WTC11 (cell line): ENCODE data around the gene FHIP1A. TPM values are rescaled to one million over a fixed set of nuclear protein-coding genes. Genes with fewer than 3 reads are reported as not detected.

ENCODE experiments used
- ATAC-seq: fragments of 200-7000 bp; cut with Tn5 transposase; 2 replicates; pipeline ENCODE4 v1.10.0; 2021; ENCODE audit warnings: mild to moderate bottlenecking, moderate library complexity
- CTCF ChIA-PET: fragments of 300-600 bp; sonication (Branson Sonifier 250); formaldehyde crosslinking; loops from one replicate; lab custom pipeline; 2021; ENCODE audit warnings: antibody characterized with exemption; lab: Charles Lee
- POLR2A ChIA-PET: fragments of 350-600 bp; sonication (Branson Sonifier 250); formaldehyde crosslinking; loops from one replicate; lab custom pipeline; 2021; ENCODE audit warnings: antibody characterized with exemption; lab: Charles Lee
- DNase-seq: peaks from one replicate; pipeline ENCODE4 v3.0.0; 2021; ENCODE audit warnings: low spot score
- H3K27ac Mint-ChIP-seq: 2 replicates; pipeline ENCODE4 v1.8.0; 2021; ENCODE audit warnings: mixed read lengths
- H3K27me3 Mint-ChIP-seq: 2 replicates; pipeline ENCODE4 v1.8.0; 2021; ENCODE audit warnings: low read depth, mild to moderate bottlenecking, moderate library complexity, mixed read lengths
- H3K36me3 Mint-ChIP-seq: 2 replicates; pipeline ENCODE4 v1.8.0; 2021; ENCODE audit warnings: mixed read lengths
- H3K4me1 Mint-ChIP-seq: 2 replicates; pipeline ENCODE4 v1.8.0; 2022; ENCODE audit warnings: mixed read lengths
- H3K4me3 Mint-ChIP-seq: 2 replicates; pipeline ENCODE4 v1.8.0; 2021; ENCODE audit warnings: mild to moderate bottlenecking, moderate library complexity, mixed read lengths
- H3K9me3 Mint-ChIP-seq: 2 replicates; pipeline ENCODE4 v1.8.0; 2021; ENCODE audit warnings: mixed read lengths
- CREM ChIP-seq: sonication (generic); formaldehyde crosslinking; IDR thresholded peaks from 2 replicates; pipeline ENCODE4 v1.8.1; 2022; ENCODE audit warnings: mild to moderate bottlenecking, missing genetic modification reagents, moderate library complexity
- FOXP1 ChIP-seq: sonication (generic); formaldehyde crosslinking; IDR thresholded peaks from 2 replicates; pipeline ENCODE4 v1.8.0; 2022; ENCODE audit warnings: missing genetic modification reagents, mild to moderate bottlenecking, moderate library complexity, borderline replicate concordance
- GABPB1 ChIP-seq: sonication (generic); formaldehyde crosslinking; IDR thresholded peaks from 2 replicates; pipeline ENCODE4 v1.8.1; 2023; ENCODE audit warnings: mild to moderate bottlenecking, missing genetic modification reagents
- GRHL2 ChIP-seq: fragments of 250-450 bp; sonication (Bioruptor Pico); IDR thresholded peaks from 2 replicates; pipeline ENCODE4 v1.8.0; 2022; ENCODE audit warnings: mild to moderate bottlenecking, moderate library complexity; ENCODE audit not compliant: insufficient replicate concordance, severe bottlenecking
- GTF2I ChIP-seq: fragments of 250-450 bp; sonication (Bioruptor Pico); conservative IDR thresholded peaks from 2 replicates; pipeline ENCODE4 v1.4.0; 2021; ENCODE audit warnings: mild to moderate bottlenecking
- IRF2 ChIP-seq: sonication (generic); formaldehyde crosslinking; IDR thresholded peaks from 2 replicates; pipeline ENCODE4 v1.8.0; 2022; ENCODE audit warnings: low read depth, missing genetic modification reagents, borderline replicate concordance
- JUN ChIP-seq: sonication (generic); formaldehyde crosslinking; IDR thresholded peaks from 2 replicates; pipeline ENCODE4 v1.8.0; 2023; ENCODE audit warnings: mild to moderate bottlenecking, missing genetic modification reagents
- KAT7 ChIP-seq: sonication (generic); formaldehyde crosslinking; IDR thresholded peaks from 2 replicates; pipeline ENCODE4 v1.8.1; 2023; ENCODE audit warnings: missing genetic modification reagents, mild to moderate bottlenecking, borderline replicate concordance
- NFATC4 ChIP-seq: fragments of 250-450 bp; sonication (Bioruptor Pico); IDR thresholded peaks from 2 replicates; pipeline ENCODE4 v1.9.0; 2021; ENCODE audit warnings: mild to moderate bottlenecking
- PRRX2 ChIP-seq: fragments of 250-450 bp; sonication (Bioruptor Pico); IDR thresholded peaks from 2 replicates; pipeline ENCODE4 v1.8.0; 2021; ENCODE audit warnings: mild to moderate bottlenecking
- RORB ChIP-seq: fragments of 250-450 bp; sonication (Bioruptor Pico); IDR thresholded peaks from 2 replicates; pipeline ENCODE4 v1.9.0; 2021; ENCODE audit warnings: mild to moderate bottlenecking
- TCF7 ChIP-seq: sonication (generic); formaldehyde crosslinking; IDR thresholded peaks from 2 replicates; pipeline ENCODE4 v1.8.0; 2022; ENCODE audit warnings: mild to moderate bottlenecking, low read depth, missing genetic modification reagents, moderate library complexity
- ZNF232 ChIP-seq: sonication (generic); formaldehyde crosslinking; IDR thresholded peaks from 2 replicates; pipeline ENCODE4 v1.8.0; 2022; ENCODE audit warnings: mild to moderate bottlenecking, missing genetic modification reagents
- ZNF263 ChIP-seq: sonication (generic); formaldehyde crosslinking; IDR thresholded peaks from 2 replicates; pipeline ENCODE4 v1.8.1; 2022; ENCODE audit warnings: low read depth, mild to moderate bottlenecking, moderate library complexity, missing genetic modification reagents
- ZNF671 ChIP-seq: fragments of 250-450 bp; sonication (Bioruptor Pico); IDR thresholded peaks from 2 replicates; pipeline ENCODE4 v1.8.0; 2021; ENCODE audit warnings: mild to moderate bottlenecking
- total RNA-seq: library from RNA; stranded (reverse); gene quantifications from 3 replicates; pipeline ENCODE4 v1.2.3, GENCODE V29; 2021
- TF ChIP-seq, protein P1 (sequence below): sonication (generic); formaldehyde crosslinking; IDR thresholded peaks from 2 replicates; pipeline ENCODE4 v1.8.0; 2022; ENCODE audit warnings: missing genetic modification reagents
- TF ChIP-seq, protein P2 (sequence below): sonication (generic); formaldehyde crosslinking; IDR thresholded peaks from 2 replicates; pipeline ENCODE4 v1.8.0; 2023; ENCODE audit warnings: missing genetic modification reagents, mild to moderate bottlenecking, borderline replicate concordance
- TF ChIP-seq, protein P3 (sequence below): fragments of 250-450 bp; sonication (Bioruptor Pico); IDR thresholded peaks from 2 replicates; pipeline ENCODE4 v1.9.0; 2021; ENCODE audit warnings: mild to moderate bottlenecking
- TF ChIP-seq, protein P4 (sequence below): sonication (generic); formaldehyde crosslinking; IDR thresholded peaks from 2 replicates; pipeline ENCODE4 v1.8.0; 2022; ENCODE audit warnings: mild to moderate bottlenecking, missing genetic modification reagents
- TF ChIP-seq, protein P5 (sequence below): sonication (generic); formaldehyde crosslinking; IDR thresholded peaks from 2 replicates; pipeline ENCODE4 v1.8.1; 2023; ENCODE audit warnings: mild to moderate bottlenecking, missing genetic modification reagents, borderline replicate concordance

The FHIP1A gene
- total RNA-seq, 1 experiment from 2014 or later = 68.6 TPM

DNA sequence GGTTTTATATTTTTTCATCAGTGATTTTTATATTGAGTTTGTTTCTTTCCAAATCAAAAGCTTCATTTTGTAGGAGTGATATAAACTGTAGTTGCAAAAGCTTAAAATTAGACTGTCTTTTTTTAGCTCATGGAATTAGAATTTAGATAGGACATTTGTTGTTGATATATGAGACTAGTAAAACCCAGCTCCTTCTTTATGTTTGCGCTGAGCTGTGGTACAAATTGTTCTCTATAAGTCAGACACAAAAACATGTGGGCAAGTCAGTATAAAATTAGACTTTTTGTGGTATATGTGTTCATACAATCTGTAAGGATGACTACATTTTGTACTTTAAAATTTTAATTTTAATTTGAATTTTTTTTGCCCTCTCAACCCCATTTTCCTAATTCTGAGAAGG lies 18.3 kb downstream of the FHIP1A start (continued):
- TF ChIP-seq, protein P1, sequence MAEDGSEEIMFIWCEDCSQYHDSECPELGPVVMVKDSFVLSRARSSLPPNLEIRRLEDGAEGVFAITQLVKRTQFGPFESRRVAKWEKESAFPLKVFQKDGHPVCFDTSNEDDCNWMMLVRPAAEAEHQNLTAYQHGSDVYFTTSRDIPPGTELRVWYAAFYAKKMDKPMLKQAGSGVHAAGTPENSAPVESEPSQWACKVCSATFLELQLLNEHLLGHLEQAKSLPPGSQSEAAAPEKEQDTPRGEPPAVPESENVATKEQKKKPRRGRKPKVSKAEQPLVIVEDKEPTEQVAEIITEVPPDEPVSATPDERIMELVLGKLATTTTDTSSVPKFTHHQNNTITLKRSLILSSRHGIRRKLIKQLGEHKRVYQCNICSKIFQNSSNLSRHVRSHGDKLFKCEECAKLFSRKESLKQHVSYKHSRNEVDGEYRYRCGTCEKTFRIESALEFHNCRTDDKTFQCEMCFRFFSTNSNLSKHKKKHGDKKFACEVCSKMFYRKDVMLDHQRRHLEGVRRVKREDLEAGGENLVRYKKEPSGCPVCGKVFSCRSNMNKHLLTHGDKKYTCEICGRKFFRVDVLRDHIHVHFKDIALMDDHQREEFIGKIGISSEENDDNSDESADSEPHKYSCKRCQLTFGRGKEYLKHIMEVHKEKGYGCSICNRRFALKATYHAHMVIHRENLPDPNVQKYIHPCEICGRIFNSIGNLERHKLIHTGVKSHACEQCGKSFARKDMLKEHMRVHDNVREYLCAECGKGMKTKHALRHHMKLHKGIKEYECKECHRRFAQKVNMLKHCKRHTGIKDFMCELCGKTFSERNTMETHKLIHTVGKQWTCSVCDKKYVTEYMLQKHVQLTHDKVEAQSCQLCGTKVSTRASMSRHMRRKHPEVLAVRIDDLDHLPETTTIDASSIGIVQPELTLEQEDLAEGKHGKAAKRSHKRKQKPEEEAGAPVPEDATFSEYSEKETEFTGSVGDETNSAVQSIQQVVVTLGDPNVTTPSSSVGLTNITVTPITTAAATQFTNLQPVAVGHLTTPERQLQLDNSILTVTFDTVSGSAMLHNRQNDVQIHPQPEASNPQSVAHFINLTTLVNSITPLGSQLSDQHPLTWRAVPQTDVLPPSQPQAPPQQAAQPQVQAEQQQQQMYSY = no peak
- TF ChIP-seq ZNF263 = no peak
- TF ChIP-seq TCF7 (CRISPR knock-in tag) = no peak
- no peak for TF ChIP-seq NFATC4 (CRISPR knock-in tag)
- TF ChIP-seq IRF2 (CRISPR knock-in tag) = no peak

DNA sequence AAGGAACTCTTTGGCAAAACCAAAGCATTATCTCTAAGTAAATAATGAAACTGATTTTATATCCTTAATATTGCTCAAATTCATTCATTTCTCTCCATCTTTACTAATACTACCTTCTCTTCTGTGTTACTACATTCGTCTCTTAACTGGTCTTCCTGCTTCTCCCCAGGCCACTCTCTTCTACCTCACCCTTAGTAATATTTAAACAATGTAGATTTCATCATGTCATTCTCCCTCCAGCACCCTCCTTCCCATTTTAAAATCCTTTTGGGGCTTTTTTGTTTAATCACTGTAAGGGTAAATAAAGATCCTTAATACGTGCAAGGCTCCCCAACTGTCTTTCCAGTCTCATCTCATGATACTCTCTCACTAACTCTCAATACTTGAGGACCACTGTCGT lies 19.4 kb downstream of the FHIP1A start:
- peaks cover 7% of the 10 kb centered on the region for H3K36me3 Mint-ChIP-seq
- H3K4me1 Mint-ChIP-seq = peaks cover 84% of the 10 kb centered on the region
- H3K27me3 Mint-ChIP-seq = no peaks in the 10 kb centered on the region
- ChIA-PET CTCF (no interaction called here), POLR2A (no interaction called here)
- DNase-seq (no peak), ATAC-seq (no peak)
- peaks cover 17% of the 10 kb centered on the region for H3K9me3 Mint-ChIP-seq
- H3K4me3 Mint-ChIP-seq = no peak overlapping the region
- no peak overlapping the region for H3K27ac Mint-ChIP-seq
- TF ChIP-seq, protein P2, sequence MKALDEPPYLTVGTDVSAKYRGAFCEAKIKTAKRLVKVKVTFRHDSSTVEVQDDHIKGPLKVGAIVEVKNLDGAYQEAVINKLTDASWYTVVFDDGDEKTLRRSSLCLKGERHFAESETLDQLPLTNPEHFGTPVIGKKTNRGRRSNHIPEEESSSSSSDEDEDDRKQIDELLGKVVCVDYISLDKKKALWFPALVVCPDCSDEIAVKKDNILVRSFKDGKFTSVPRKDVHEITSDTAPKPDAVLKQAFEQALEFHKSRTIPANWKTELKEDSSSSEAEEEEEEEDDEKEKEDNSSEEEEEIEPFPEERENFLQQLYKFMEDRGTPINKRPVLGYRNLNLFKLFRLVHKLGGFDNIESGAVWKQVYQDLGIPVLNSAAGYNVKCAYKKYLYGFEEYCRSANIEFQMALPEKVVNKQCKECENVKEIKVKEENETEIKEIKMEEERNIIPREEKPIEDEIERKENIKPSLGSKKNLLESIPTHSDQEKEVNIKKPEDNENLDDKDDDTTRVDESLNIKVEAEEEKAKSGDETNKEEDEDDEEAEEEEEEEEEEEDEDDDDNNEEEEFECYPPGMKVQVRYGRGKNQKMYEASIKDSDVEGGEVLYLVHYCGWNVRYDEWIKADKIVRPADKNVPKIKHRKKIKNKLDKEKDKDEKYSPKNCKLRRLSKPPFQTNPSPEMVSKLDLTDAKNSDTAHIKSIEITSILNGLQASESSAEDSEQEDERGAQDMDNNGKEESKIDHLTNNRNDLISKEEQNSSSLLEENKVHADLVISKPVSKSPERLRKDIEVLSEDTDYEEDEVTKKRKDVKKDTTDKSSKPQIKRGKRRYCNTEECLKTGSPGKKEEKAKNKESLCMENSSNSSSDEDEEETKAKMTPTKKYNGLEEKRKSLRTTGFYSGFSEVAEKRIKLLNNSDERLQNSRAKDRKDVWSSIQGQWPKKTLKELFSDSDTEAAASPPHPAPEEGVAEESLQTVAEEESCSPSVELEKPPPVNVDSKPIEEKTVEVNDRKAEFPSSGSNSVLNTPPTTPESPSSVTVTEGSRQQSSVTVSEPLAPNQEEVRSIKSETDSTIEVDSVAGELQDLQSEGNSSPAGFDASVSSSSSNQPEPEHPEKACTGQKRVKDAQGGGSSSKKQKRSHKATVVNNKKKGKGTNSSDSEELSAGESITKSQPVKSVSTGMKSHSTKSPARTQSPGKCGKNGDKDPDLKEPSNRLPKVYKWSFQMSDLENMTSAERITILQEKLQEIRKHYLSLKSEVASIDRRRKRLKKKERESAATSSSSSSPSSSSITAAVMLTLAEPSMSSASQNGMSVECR = no peak
- TF ChIP-seq ZNF232 (CRISPR knock-in tag) (no peak), CREM (no peak), FOXP1 (no peak), PRRX2 (no peak), ZNF671 (no peak), GTF2I (CRISPR knock-in tag) (no peak), JUN (no peak), KAT7 (no peak), GABPB1 (CRISPR knock-in tag) (no peak), NFATC4 (CRISPR knock-in tag) (no peak), RORB (CRISPR knock-in tag) (no peak), GRHL2 (CRISPR knock-in tag) (no peak)
- TF ChIP-seq, protein P3, sequence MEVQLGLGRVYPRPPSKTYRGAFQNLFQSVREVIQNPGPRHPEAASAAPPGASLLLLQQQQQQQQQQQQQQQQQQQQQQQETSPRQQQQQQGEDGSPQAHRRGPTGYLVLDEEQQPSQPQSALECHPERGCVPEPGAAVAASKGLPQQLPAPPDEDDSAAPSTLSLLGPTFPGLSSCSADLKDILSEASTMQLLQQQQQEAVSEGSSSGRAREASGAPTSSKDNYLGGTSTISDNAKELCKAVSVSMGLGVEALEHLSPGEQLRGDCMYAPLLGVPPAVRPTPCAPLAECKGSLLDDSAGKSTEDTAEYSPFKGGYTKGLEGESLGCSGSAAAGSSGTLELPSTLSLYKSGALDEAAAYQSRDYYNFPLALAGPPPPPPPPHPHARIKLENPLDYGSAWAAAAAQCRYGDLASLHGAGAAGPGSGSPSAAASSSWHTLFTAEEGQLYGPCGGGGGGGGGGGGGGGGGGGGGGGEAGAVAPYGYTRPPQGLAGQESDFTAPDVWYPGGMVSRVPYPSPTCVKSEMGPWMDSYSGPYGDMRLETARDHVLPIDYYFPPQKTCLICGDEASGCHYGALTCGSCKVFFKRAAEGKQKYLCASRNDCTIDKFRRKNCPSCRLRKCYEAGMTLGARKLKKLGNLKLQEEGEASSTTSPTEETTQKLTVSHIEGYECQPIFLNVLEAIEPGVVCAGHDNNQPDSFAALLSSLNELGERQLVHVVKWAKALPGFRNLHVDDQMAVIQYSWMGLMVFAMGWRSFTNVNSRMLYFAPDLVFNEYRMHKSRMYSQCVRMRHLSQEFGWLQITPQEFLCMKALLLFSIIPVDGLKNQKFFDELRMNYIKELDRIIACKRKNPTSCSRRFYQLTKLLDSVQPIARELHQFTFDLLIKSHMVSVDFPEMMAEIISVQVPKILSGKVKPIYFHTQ (CRISPR knock-in tag) = no peak
- TF ChIP-seq, protein P4, sequence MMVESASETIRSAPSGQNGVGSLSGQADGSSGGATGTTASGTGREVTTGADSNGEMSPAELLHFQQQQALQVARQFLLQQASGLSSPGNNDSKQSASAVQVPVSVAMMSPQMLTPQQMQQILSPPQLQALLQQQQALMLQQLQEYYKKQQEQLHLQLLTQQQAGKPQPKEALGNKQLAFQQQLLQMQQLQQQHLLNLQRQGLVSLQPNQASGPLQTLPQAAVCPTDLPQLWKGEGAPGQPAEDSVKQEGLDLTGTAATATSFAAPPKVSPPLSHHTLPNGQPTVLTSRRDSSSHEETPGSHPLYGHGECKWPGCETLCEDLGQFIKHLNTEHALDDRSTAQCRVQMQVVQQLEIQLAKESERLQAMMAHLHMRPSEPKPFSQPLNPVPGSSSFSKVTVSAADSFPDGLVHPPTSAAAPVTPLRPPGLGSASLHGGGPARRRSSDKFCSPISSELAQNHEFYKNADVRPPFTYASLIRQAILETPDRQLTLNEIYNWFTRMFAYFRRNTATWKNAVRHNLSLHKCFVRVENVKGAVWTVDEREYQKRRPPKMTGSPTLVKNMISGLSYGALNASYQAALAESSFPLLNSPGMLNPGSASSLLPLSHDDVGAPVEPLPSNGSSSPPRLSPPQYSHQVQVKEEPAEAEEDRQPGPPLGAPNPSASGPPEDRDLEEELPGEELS (CRISPR knock-in tag) = no peak
- TF ChIP-seq, protein P5, sequence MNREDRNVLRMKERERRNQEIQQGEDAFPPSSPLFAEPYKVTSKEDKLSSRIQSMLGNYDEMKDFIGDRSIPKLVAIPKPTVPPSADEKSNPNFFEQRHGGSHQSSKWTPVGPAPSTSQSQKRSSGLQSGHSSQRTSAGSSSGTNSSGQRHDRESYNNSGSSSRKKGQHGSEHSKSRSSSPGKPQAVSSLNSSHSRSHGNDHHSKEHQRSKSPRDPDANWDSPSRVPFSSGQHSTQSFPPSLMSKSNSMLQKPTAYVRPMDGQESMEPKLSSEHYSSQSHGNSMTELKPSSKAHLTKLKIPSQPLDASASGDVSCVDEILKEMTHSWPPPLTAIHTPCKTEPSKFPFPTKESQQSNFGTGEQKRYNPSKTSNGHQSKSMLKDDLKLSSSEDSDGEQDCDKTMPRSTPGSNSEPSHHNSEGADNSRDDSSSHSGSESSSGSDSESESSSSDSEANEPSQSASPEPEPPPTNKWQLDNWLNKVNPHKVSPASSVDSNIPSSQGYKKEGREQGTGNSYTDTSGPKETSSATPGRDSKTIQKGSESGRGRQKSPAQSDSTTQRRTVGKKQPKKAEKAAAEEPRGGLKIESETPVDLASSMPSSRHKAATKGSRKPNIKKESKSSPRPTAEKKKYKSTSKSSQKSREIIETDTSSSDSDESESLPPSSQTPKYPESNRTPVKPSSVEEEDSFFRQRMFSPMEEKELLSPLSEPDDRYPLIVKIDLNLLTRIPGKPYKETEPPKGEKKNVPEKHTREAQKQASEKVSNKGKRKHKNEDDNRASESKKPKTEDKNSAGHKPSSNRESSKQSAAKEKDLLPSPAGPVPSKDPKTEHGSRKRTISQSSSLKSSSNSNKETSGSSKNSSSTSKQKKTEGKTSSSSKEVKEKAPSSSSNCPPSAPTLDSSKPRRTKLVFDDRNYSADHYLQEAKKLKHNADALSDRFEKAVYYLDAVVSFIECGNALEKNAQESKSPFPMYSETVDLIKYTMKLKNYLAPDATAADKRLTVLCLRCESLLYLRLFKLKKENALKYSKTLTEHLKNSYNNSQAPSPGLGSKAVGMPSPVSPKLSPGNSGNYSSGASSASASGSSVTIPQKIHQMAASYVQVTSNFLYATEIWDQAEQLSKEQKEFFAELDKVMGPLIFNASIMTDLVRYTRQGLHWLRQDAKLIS (CRISPR knock-in tag) = no peak
